Tibial artery (tissue), 4 donors: Measurements from ENCODE around the gene C5AR2.

Source experiments
- DNase-seq, 2 donors: peaks; one replicate each; pipeline ENCODE4 v3.0.0-alpha.2; 2019
- H3K27ac ChIP-seq, 2 donors: fragments of 200-600 bp; sonication (generic) in 1 of 2; 1 replicate in 1 of 2; 2 replicates in 1 of 2; pipeline ENCODE4 v1.5.1; 2018 to 2019; ENCODE audit warnings: mild to moderate bottlenecking in 1 of 2
- H3K27me3 ChIP-seq, 2 donors: fragments of 200-600 bp; sonication (generic) in 1 of 2; one replicate each; pipeline versions ENCODE4 v1.5.1 to v1.6.0; 2016 to 2019
- H3K36me3 ChIP-seq, 3 donors: fragments of 200-600 bp; sonication (generic) in 2 of 3; one replicate each; pipeline ENCODE4 v1.5.1; 2016 to 2019; ENCODE audit warnings: mild to moderate bottlenecking in 2 of 3
- H3K4me1 ChIP-seq, 4 donors: fragments of 200-600 bp; sonication (generic) in 2 of 4; 1 replicate in 3 of 4; 2 replicates in 1 of 4; pipeline ENCODE4 v1.5.1; 2016 to 2019
- H3K4me3 ChIP-seq, 2 donors: fragments of 200-600 bp; sonication (generic) in 1 of 2; 1 replicate in 1 of 2; 2 replicates in 1 of 2; pipeline ENCODE4 v1.5.1; 2018 to 2019; ENCODE audit warnings: mild to moderate bottlenecking in 2 of 2
- H3K9me3 ChIP-seq, 3 donors: fragments of 200-600 bp; sonication (generic) in 1 of 3; one replicate each; pipeline ENCODE4 v1.5.1; 2016 to 2019
- CTCF ChIP-seq, 2 experiments: fragments of 200-600 bp in 1 of 2; fragments of 450-650 bp in 1 of 2; IDR thresholded peaks; one replicate each; pipeline ENCODE4 v1.5.1; 2017 to 2019; ENCODE audit warnings: antibody characterized with exemption in 2 of 2, mild to moderate bottlenecking in 1 of 2, moderate library complexity in 1 of 2
- intact Hi-C: fragments of 100-400 bp; cut with DNase I; formaldehyde crosslinking; loops from one replicate; pipeline ENCODE4 v1.15.0; 2023; ENCODE audit warnings: low total_unique reads

The C5AR2 gene

GRCh38 chr19:47316513-47316912, 15.5 kb upstream of the C5AR2 start:
- intact Hi-C loops, result no loop called here
- Histone ChIP-seq H3K27ac (no peak overlapping the region), H3K4me3 (no peak overlapping the region), H3K9me3 (no peaks in the 10 kb centered on the region), H3K27me3 (peaks cover 0 to 10% of the 10 kb centered on the region in 2 donors), H3K36me3 (peaks cover 0 to 13% (median 0%) of the 10 kb centered on the region in 3 donors), H3K4me1 (peaks cover 0 to 7% (median 2%) of the 10 kb centered on the region in 4 donors)
- TF ChIP-seq CTCF (IDR thresholded peaks at IDR 0.05), result no peak
- no peak for DNase-seq

- peaks cover 0 to 15% (median 0%) of the 10 kb centered on the region in 3 donors for H3K36me3 ChIP-seq
- DNase-seq, result no peak
- H3K9me3 ChIP-seq, result no peaks in the 10 kb centered on the region
- intact Hi-C loops, result no loop called here
- no peak overlapping the region for H3K27ac ChIP-seq
- H3K27me3 ChIP-seq, result peaks cover 0 to 28% of the 10 kb centered on the region in 2 donors
- H3K4me3 ChIP-seq, result no peak overlapping the region
- peaks cover 0 to 7% (median 2%) of the 10 kb centered on the region in 4 donors for H3K4me1 ChIP-seq
- no peak for TF ChIP-seq CTCF (IDR thresholded peaks at IDR 0.05)
Observed at GRCh38 chr19:47319923-47320871, 11.8 kb upstream of the C5AR2 start.

GRCh38 chr19:47321630-47322029, 10.3 kb upstream of the C5AR2 start:
- H3K4me1 ChIP-seq, result no peaks in the 10 kb centered on the region
- no peak for DNase-seq
- peaks cover 0 to 15% (median 0%) of the 10 kb centered on the region in 3 donors for H3K36me3 ChIP-seq
- no peaks in the 10 kb centered on the region for H3K9me3 ChIP-seq
- intact Hi-C loops, result no loop called here
- H3K4me3 ChIP-seq, result no peak overlapping the region
- TF ChIP-seq CTCF (IDR thresholded peaks at IDR 0.05), result no peak
- no peak overlapping the region for H3K27ac ChIP-seq
- H3K27me3 ChIP-seq, result peaks cover 0 to 28% of the 10 kb centered on the region in 2 donors

GRCh38 chr19:47322058-47322457, 9.9 kb upstream of the C5AR2 start:
- no peak overlapping the region for H3K4me3 ChIP-seq

GRCh38 chr19:47323409-47323808, 8.6 kb upstream of the C5AR2 start:
- no peak for DNase-seq
- H3K27ac ChIP-seq, result no peak overlapping the region
- TF ChIP-seq CTCF (IDR thresholded peaks at IDR 0.05), result no peak
- no peaks in the 10 kb centered on the region for H3K4me1 ChIP-seq
- H3K4me3 ChIP-seq, result peak overlapping the region; percentile 12 to 19
- no peaks in the 10 kb centered on the region for H3K9me3 ChIP-seq
- peaks cover 0 to 33% of the 10 kb centered on the region in 2 donors for H3K27me3 ChIP-seq
- H3K36me3 ChIP-seq, result peaks cover 0 to 15% (median 0%) of the 10 kb centered on the region in 3 donors
- intact Hi-C loops, result no loop called here

More at GRCh38 chr19:47322058-47322457, 9.9 kb upstream of the C5AR2 start:
- no peak for DNase-seq
- Histone ChIP-seq H3K27me3 (peaks cover 0 to 28% of the 10 kb centered on the region in 2 donors), H3K36me3 (peaks cover 0 to 15% (median 0%) of the 10 kb centered on the region in 3 donors), H3K4me1 (no peaks in the 10 kb centered on the region), H3K27ac (no peak overlapping the region), H3K9me3 (no peaks in the 10 kb centered on the region)
- intact Hi-C loops, result no loop called here
- no peak for TF ChIP-seq CTCF (IDR thresholded peaks at IDR 0.05)
